Neural progenitor cell (in vitro differentiated cells): ENCODE results near the gene ANXA8. TPM values are rescaled to one million over a fixed set of nuclear protein-coding genes. Genes with fewer than 3 reads are reported as not detected.

Source experiments
- DNase-seq: peaks from one replicate; pipeline ENCODE4 v3.0.0-alpha.2; 2016; ENCODE audit warnings: low spot score
- H2AFZ ChIP-seq: fragments of 200-600 bp; sonication (generic); replicated peaks from 2 replicates; pipeline ENCODE4 v1.6.1; 2016; ENCODE audit warnings: antibody characterized with exemption
- H3F3A ChIP-seq: fragments of 200-600 bp; sonication (generic); 2 replicates; pipeline ENCODE4 v1.6.1; 2016; ENCODE audit warnings: antibody characterized with exemption, low read depth
- H3K27ac ChIP-seq: fragments of 200-600 bp; sonication (generic); 2 replicates; pipeline ENCODE4 v1.5.1; 2016; ENCODE audit warnings: mild to moderate bottlenecking
- H3K27me3 ChIP-seq: fragments of 200-600 bp; sonication (generic); 2 replicates; pipeline ENCODE4 v1.6.1; 2016; ENCODE audit warnings: mild to moderate bottlenecking, moderate library complexity
- H3K36me3 ChIP-seq: fragments of 200-600 bp; sonication (generic); 2 replicates; pipeline ENCODE4 v1.5.1; 2016
- H3K4me1 ChIP-seq: fragments of 200-600 bp; sonication (generic); 2 replicates; pipeline ENCODE4 v1.6.1; 2016; ENCODE audit warnings: mixed run types
- H3K4me2 ChIP-seq: fragments of 200-600 bp; sonication (generic); 2 replicates; pipeline ENCODE4 v1.6.1; 2016
- H3K4me3 ChIP-seq: fragments of 200-600 bp; sonication (generic); 2 replicates; pipeline ENCODE4 v1.5.1; 2016
- H3K79me2 ChIP-seq: fragments of 200-600 bp; sonication (generic); 2 replicates; pipeline ENCODE4 v1.6.1; 2016; ENCODE audit warnings: low read depth
- H3K9ac ChIP-seq: fragments of 200-600 bp; sonication (generic); 2 replicates; pipeline ENCODE4 v1.6.1; 2016
- H3K9me3 ChIP-seq: fragments of 200-600 bp; sonication (generic); 2 replicates; pipeline ENCODE4 v1.5.1; 2016; ENCODE audit warnings: low read depth
- H4K20me1 ChIP-seq: fragments of 200-600 bp; sonication (generic); 2 replicates; pipeline ENCODE4 v1.6.1; 2016; ENCODE audit warnings: low read depth
- H3K27ac Mint-ChIP-seq: 3 replicates; pipeline ENCODE4 v1.8.0; 2021; ENCODE audit warnings: mixed read lengths
- H3K27me3 Mint-ChIP-seq: 2 replicates; pipeline ENCODE4 v1.8.0; 2022; ENCODE audit warnings: low read depth, mild to moderate bottlenecking, inconsistent platforms, moderate library complexity, mixed read lengths; ENCODE audit not compliant: insufficient read depth
- H3K36me3 Mint-ChIP-seq: 3 replicates; pipeline ENCODE4 v1.8.0; 2021; ENCODE audit warnings: mixed read lengths
- H3K4me1 Mint-ChIP-seq: 3 replicates; pipeline ENCODE4 v1.8.0; 2021; ENCODE audit warnings: mixed read lengths
- H3K4me3 Mint-ChIP-seq: 3 replicates; pipeline ENCODE4 v1.8.0; 2021; ENCODE audit warnings: mild to moderate bottlenecking, moderate library complexity, mixed read lengths
- H3K9me3 Mint-ChIP-seq: 3 replicates; pipeline ENCODE4 v1.8.0; 2020; ENCODE audit warnings: mixed read lengths
- EZH2 ChIP-seq: fragments of 200-600 bp; sonication (generic); IDR thresholded peaks from 2 replicates; pipeline ENCODE4 v1.6.1; 2017; ENCODE audit warnings: antibody characterized with exemption, mild to moderate bottlenecking, moderate library complexity
- EZH2phosphoT487 ChIP-seq: fragments of 200-600 bp; sonication (generic); IDR thresholded peaks from 2 replicates; pipeline ENCODE4 v1.6.1; 2017; ENCODE audit warnings: antibody characterized with exemption
- total RNA-seq: library from RNA; depleted of rRNA; stranded (reverse); fragments of >200 nt; gene quantifications from 2 replicates; pipeline ENCODE4 v1.2.3, GENCODE V29; 2015; ENCODE audit warnings: low replicate concordance
- TF ChIP-seq, protein P1 (sequence below): fragments of 200-600 bp; sonication (generic); IDR thresholded peaks from 2 replicates; pipeline ENCODE4 v1.5.1; 2017; ENCODE audit warnings: antibody characterized with exemption, mild to moderate bottlenecking

Gene ANXA8
- total RNA-seq, 1 donor from 2014 or later = not detected

DNA sequence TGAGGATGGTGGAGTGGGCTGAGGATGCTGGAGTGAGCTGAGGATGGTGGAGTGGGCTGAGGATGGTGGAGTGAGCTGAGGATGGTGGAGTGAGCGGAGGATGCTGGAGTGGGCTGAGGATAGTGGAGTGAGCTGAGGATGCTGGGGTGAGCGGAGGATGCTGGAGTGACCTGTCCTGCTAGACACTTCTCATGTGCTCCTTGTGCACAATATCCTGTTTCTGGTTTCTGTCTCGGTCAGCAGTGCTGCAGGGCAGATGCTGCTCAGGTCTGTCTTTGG lies 29.2 kb downstream of the ANXA8 start:
- Mint-ChIP-seq H3K4me3 (no peak overlapping the region), H3K27me3 (peaks cover 8% of the 10 kb centered on the region), H3K4me1 (peaks cover 8% of the 10 kb centered on the region), H3K27ac (no peak overlapping the region), H3K36me3 (no peaks in the 10 kb centered on the region), H3K9me3 (no peaks in the 10 kb centered on the region)
- Histone ChIP-seq H3K4me3 (no peak overlapping the region), H3K36me3 (no peaks in the 10 kb centered on the region), H4K20me1 (no peaks in the 10 kb centered on the region), H3K4me1 (no peaks in the 10 kb centered on the region), H3K4me2 (no peak overlapping the region), H2AFZ (no peak overlapping the region), H3K9me3 (no peaks in the 10 kb centered on the region), H3K9ac (no peak overlapping the region), H3K27me3 (no peaks in the 10 kb centered on the region), H3K27ac (no peak overlapping the region), H3K79me2 (no peaks in the 10 kb centered on the region), H3F3A (no peaks in the 10 kb centered on the region)
- no peak for TF ChIP-seq EZH2
- TF ChIP-seq, protein P1, sequence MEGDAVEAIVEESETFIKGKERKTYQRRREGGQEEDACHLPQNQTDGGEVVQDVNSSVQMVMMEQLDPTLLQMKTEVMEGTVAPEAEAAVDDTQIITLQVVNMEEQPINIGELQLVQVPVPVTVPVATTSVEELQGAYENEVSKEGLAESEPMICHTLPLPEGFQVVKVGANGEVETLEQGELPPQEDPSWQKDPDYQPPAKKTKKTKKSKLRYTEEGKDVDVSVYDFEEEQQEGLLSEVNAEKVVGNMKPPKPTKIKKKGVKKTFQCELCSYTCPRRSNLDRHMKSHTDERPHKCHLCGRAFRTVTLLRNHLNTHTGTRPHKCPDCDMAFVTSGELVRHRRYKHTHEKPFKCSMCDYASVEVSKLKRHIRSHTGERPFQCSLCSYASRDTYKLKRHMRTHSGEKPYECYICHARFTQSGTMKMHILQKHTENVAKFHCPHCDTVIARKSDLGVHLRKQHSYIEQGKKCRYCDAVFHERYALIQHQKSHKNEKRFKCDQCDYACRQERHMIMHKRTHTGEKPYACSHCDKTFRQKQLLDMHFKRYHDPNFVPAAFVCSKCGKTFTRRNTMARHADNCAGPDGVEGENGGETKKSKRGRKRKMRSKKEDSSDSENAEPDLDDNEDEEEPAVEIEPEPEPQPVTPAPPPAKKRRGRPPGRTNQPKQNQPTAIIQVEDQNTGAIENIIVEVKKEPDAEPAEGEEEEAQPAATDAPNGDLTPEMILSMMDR = no peak
- no peak for TF ChIP-seq EZH2phosphoT487
- no peak for DNase-seq

DNA sequence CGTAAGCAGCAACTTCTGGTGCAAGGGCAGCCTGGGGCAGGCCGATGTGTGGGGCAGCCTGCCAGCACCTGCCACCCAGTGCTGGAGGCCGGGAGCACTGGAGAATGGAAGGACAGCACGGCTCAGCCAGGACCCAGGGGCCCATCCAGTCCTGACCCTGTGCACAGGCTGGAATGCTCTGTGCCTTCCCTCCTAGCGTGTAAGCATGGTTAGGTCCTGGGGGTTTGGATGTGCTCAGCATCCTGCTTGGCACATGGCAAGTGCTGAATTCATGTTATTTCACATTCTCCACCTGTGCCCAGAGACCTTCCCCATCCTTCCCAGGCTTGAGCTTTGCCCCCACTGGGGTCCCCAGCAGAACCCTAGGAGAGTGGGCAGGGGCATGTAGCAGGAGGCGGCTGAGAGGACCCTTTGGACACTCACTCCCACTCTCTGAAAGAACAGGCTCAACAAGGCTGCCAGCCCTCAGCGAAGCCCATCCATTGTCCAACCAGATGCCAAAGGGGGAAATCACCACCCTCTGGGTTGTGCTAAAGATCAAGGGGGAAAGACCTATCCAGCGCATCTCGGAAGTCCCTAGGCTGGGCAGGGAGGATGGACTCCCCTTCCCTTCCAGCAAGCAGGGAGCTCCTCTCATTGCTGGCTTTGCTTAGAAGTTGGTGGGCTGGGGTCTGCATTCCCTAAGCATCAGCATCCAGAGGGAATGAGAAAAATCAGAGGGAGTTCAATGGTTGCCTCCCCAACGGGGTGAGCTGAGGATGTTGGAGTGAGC lies 29.7 kb downstream of the ANXA8 start:
- Histone ChIP-seq H3K27ac (no peak overlapping the region), H3K9me3 (no peaks in the 10 kb centered on the region), H3K9ac (no peak overlapping the region), H3K79me2 (no peaks in the 10 kb centered on the region), H3K27me3 (no peaks in the 10 kb centered on the region), H3K36me3 (no peaks in the 10 kb centered on the region), H4K20me1 (no peaks in the 10 kb centered on the region), H3F3A (no peaks in the 10 kb centered on the region), H2AFZ (no peak overlapping the region), H3K4me3 (no peak overlapping the region), H3K4me1 (no peaks in the 10 kb centered on the region), H3K4me2 (no peak overlapping the region)
- Mint-ChIP-seq H3K27ac (no peak overlapping the region), H3K9me3 (no peaks in the 10 kb centered on the region), H3K27me3 (peaks cover 8% of the 10 kb centered on the region), H3K4me1 (peaks cover 8% of the 10 kb centered on the region), H3K4me3 (no peak overlapping the region), H3K36me3 (no peaks in the 10 kb centered on the region)
- no peak for DNase-seq
- TF ChIP-seq EZH2phosphoT487 (no peak), EZH2 (no peak)
- TF ChIP-seq, protein P1 = no peak

DNA sequence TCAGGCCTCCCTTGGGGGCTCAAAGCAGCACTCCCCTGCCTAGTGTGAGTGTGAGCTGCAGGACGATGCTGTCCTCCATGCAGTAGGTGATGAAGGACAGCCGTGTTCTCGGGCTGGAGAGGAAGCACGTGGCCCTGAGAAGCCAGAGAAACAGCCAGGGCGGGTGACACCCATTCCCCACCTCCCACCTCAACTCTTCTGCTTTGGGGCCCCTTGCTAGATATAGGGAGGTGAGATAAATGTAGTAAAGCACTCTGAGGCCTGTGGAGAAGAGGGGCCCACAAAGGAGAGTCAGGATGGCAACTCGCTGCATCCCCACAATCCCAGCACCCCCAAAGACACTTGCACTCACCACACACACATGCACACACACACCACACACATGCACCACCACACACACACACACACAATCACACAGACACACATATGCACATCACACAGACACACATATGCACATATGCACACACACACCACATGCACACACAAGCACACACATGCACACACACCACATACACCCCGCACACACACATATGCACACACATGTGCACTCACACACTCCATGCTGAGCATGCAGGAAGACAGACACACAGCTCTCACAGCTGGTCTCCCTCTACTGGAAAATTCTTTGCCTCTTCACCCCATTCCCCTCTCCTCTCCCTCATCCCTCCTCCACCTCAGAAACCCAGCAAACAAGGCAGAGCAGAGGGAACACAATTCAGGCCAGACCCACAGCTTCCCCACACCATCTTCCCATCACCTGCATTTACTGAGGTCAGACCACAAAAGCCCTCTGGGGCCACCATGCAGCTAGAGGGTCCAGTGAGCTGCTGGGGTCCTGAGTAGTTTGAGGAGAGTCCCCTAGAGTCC lies 30.5 kb downstream of the ANXA8 start:
- Histone ChIP-seq H3K9me3 (no peaks in the 10 kb centered on the region), H4K20me1 (no peaks in the 10 kb centered on the region), H3K4me1 (no peaks in the 10 kb centered on the region), H2AFZ (no peak overlapping the region), H3K4me3 (no peak overlapping the region), H3K9ac (no peak overlapping the region), H3K36me3 (no peaks in the 10 kb centered on the region), H3K27me3 (no peaks in the 10 kb centered on the region), H3F3A (no peaks in the 10 kb centered on the region), H3K4me2 (no peak overlapping the region), H3K27ac (no peak overlapping the region), H3K79me2 (no peaks in the 10 kb centered on the region)
- TF ChIP-seq EZH2 (no peak), EZH2phosphoT487 (no peak)
- TF ChIP-seq, protein P1 = no peak
- Mint-ChIP-seq H3K9me3 (no peaks in the 10 kb centered on the region), H3K4me3 (peak overlapping the region; percentile 2), H3K27me3 (peaks cover 9% of the 10 kb centered on the region), H3K36me3 (no peaks in the 10 kb centered on the region), H3K27ac (peak overlapping the region; percentile 53), H3K4me1 (peaks cover 8% of the 10 kb centered on the region)
- no peak for DNase-seq
